ENCODE data around the gene NEMF. TPM values are rescaled to one million over a fixed set of nuclear protein-coding genes. Genes with fewer than 3 reads are reported as not detected.
"Not testable (repeated sequence)": the region's sequence is repeated elsewhere in the genome, so short reads cannot be mapped to it uniquely, and the experiment has no call there.

Gene NEMF
- total RNA-seq, 1 experiment from 2014 or later = 57.7 TPM

DNA sequence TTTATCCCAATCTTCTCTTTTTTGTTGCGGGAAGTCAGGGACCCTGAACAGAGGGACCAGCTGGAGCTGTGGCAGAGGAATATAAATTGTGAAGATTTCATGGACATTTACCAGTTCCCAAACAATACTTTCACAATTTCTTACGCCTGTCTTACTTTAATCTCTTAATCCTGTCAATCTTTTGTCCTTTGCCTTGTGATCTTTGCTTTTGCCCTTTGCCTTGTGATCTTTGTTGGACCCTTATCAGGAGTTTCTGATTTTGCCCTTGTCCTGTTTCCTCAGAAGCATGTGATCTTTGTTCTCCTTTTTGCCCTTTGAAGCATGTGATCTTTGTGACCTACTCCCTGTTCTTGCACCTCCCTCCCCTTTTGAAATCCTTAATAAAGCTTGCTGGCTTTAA lies 36.5 kb downstream of the NEMF start:
- H3K4me1 ChIP-seq (ENCODE audit: control insufficient read depth in 1 of 2, insufficient read depth in 2 of 2, low read length in 2 of 2); H3K9ac ChIP-seq (ENCODE audit: low read length); ATAC-seq; H3K4me2 ChIP-seq (ENCODE audit: low read length); DNase-seq (ENCODE audit: low read depth, low spot score); H3K9me2 ChIP-seq (ENCODE audit: insufficient read depth); H3K79me2 ChIP-seq (ENCODE audit: insufficient read depth, low read length); H2AFZ ChIP-seq (ENCODE audit: low read depth, low read length, poor library complexity, severe bottlenecking); H4K20me1 ChIP-seq (ENCODE audit: insufficient read depth); CTCF ChIA-PET; H3K27me3 ChIP-seq (ENCODE audit: insufficient read depth, low read length); RAD21 ChIA-PET (ENCODE audit: low non-redundant PET in 1 of 2, low total read pairs in 2 of 2, uncharacterized antibody in 2 of 2, unreplicated experiment in 2 of 2); BruUV-seq (replicated peaks); H3K9me3 ChIP-seq (ENCODE audit: control insufficient read depth in 1 of 2, insufficient read depth in 1 of 2, low read depth in 1 of 2, low read length in 2 of 2); POLR2A ChIA-PET; H3K4me3 ChIP-seq (replicated peaks in 1 of 2; ENCODE audit: low read depth in 1 of 2, low read length in 2 of 2); H3K27ac ChIP-seq (ENCODE audit: low read depth, low read length); intact Hi-C loops (cut with micrococcal nuclease): not testable (repeated sequence)
- H3K36me3 ChIP-seq (ENCODE audit: control insufficient read depth in 1 of 2, insufficient read depth in 2 of 2, low read length in 2 of 2) = peaks cover 52 to 61% of the 10 kb centered on the region in 2 experiments

DNA sequence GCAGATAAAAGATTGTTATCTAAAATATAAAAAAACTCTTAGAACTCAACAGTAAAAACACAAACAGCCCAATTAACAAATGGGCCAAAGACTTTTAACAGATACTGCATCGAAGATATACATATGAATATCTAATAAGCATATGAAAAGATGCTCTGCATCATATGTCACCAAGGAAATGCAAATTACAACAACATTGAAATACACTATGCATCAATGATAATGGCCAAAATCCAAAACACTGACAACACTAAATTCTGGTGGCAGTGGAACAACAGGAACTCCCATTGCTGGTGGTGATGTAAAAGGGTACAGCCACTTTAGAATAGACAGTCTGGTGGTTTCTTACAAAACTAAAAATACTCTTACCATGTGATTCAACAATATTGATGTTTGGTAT lies 43.8 kb downstream of the NEMF start:
- Histone ChIP-seq H2AFZ (ENCODE audit: low read depth, low read length, poor library complexity, severe bottlenecking) (no peak overlapping the region), H3K4me3 (replicated peaks in 1 of 2; ENCODE audit: low read depth in 1 of 2, low read length in 2 of 2) (no peak overlapping the region), H3K4me1 (ENCODE audit: control insufficient read depth in 1 of 2, insufficient read depth in 2 of 2, low read length in 2 of 2) (no peaks in the 10 kb centered on the region), H3K36me3 (ENCODE audit: control insufficient read depth in 1 of 2, insufficient read depth in 2 of 2, low read length in 2 of 2) (peaks cover 19 to 53% of the 10 kb centered on the region in 2 experiments), H3K27ac (ENCODE audit: low read depth, low read length) (no peak overlapping the region), H3K9ac (ENCODE audit: low read length) (no peak overlapping the region), H3K79me2 (ENCODE audit: insufficient read depth, low read length) (no peaks in the 10 kb centered on the region; the same call in 1 of the 2 replicates), H4K20me1 (ENCODE audit: insufficient read depth) (peaks cover 4% of the 10 kb centered on the region; the same call in 1 of the 2 replicates), H3K27me3 (ENCODE audit: insufficient read depth, low read length) (no peaks in the 10 kb centered on the region), H3K9me3 (ENCODE audit: control insufficient read depth in 1 of 2, insufficient read depth in 1 of 2, low read depth in 1 of 2, low read length in 2 of 2) (no peaks in the 10 kb centered on the region), H3K4me2 (ENCODE audit: low read length) (no peak overlapping the region), H3K9me2 (ENCODE audit: insufficient read depth) (no peaks in the 10 kb centered on the region)
- no peak for TF ChIP-seq TCF7L2 (IDR thresholded peaks at IDR 0.05; ENCODE audit: borderline replicate concordance, extremely low read depth, insufficient read depth, insufficient read length)
- no peak for TF ChIP-seq ELF1 (IDR thresholded peaks at IDR 0.05; ENCODE audit: borderline replicate concordance, low read depth)
- TF ChIP-seq POLR2AphosphoS5 (IDR thresholded peaks at IDR 0.05; ENCODE audit: low read depth, low read length) = no peak
- no peak for TF ChIP-seq SP1 (IDR thresholded peaks at IDR 0.05; ENCODE audit: low read depth)
- TF ChIP-seq, protein P1, sequence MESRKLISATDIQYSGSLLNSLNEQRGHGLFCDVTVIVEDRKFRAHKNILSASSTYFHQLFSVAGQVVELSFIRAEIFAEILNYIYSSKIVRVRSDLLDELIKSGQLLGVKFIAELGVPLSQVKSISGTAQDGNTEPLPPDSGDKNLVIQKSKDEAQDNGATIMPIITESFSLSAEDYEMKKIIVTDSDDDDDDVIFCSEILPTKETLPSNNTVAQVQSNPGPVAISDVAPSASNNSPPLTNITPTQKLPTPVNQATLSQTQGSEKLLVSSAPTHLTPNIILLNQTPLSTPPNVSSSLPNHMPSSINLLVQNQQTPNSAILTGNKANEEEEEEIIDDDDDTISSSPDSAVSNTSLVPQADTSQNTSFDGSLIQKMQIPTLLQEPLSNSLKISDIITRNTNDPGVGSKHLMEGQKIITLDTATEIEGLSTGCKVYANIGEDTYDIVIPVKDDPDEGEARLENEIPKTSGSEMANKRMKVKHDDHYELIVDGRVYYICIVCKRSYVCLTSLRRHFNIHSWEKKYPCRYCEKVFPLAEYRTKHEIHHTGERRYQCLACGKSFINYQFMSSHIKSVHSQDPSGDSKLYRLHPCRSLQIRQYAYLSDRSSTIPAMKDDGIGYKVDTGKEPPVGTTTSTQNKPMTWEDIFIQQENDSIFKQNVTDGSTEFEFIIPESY (IDR thresholded peaks at IDR 0.05; ENCODE audit: extremely low read depth, insufficient replicate concordance, low read length) = no peak
- TF ChIP-seq SRF (IDR thresholded peaks at IDR 0.05; ENCODE audit: low read depth) = no peak
- no peak for TF ChIP-seq ZFX (IDR thresholded peaks at IDR 0.05)
- no peak for TF ChIP-seq EZH2phosphoT487 (IDR thresholded peaks at IDR 0.05; ENCODE audit: borderline replicate concordance)
- TF ChIP-seq ZNF274 (IDR thresholded peaks at IDR 0.05; ENCODE audit: low read depth, low read length) = no peak
- TF ChIP-seq, protein P2, sequence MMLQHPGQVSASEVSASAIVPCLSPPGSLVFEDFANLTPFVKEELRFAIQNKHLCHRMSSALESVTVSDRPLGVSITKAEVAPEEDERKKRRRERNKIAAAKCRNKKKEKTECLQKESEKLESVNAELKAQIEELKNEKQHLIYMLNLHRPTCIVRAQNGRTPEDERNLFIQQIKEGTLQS (IDR thresholded peaks at IDR 0.05) = no peak
- TF ChIP-seq EGR1 (IDR thresholded peaks at IDR 0.05; ENCODE audit: low read depth) = no peak
- TF ChIP-seq, protein P3, sequence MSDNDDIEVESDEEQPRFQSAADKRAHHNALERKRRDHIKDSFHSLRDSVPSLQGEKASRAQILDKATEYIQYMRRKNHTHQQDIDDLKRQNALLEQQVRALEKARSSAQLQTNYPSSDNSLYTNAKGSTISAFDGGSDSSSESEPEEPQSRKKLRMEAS (IDR thresholded peaks at IDR 0.05) = no peak
- no peak for TF ChIP-seq CEBPB (IDR thresholded peaks at IDR 0.05; ENCODE audit: low read depth)
- CTCF ChIA-PET = no interaction called here
- BruUV-seq (replicated peaks) = no TSS peak
- DNase-seq (ENCODE audit: low read depth, low spot score) (no peak), ATAC-seq (no peak)
- POLR2A ChIA-PET = no interaction called here
- intact Hi-C loops (cut with micrococcal nuclease) = no loop called here
- RAD21 ChIA-PET (ENCODE audit: low non-redundant PET in 1 of 2, low total read pairs in 2 of 2, uncharacterized antibody in 2 of 2, unreplicated experiment in 2 of 2) = no interaction called here
